ENCODE data around the gene CALN1.

GRCh38 chr7:72343991-72344390 lies 68.1 kb downstream of the CALN1 start:
- TF ChIP-seq GATA3 (IDR thresholded peaks at IDR 0.05; ENCODE audit: low read depth, low read length), result no peak
- no peak for TF ChIP-seq GATA2 (IDR thresholded peaks at IDR 0.05; ENCODE audit: low read depth, low read length)

All from SH-SY5Y (cell line).